Nephron (organoid): Measurements from ENCODE around the gene TNFRSF6B.

Source experiments
- H3K27ac Mint-ChIP-seq, 3 experiments: 2 replicates each; pipeline ENCODE4 v1.8.0; 2020; ENCODE audit warnings: mixed read lengths in 3 of 3, mild to moderate bottlenecking in 2 of 3, moderate library complexity in 1 of 3
- H3K27me3 Mint-ChIP-seq: 2 replicates; pipeline ENCODE4 v1.8.0; 2021; ENCODE audit warnings: low read depth, mild to moderate bottlenecking, moderate library complexity, mixed read lengths
- H3K36me3 Mint-ChIP-seq: 2 replicates; pipeline ENCODE4 v1.8.0; 2020; ENCODE audit warnings: low read depth, mixed read lengths
- H3K4me1 Mint-ChIP-seq: 2 replicates; pipeline ENCODE4 v1.8.0; 2020; ENCODE audit warnings: mixed read lengths
- H3K4me3 Mint-ChIP-seq, 3 experiments: 2 replicates each; pipeline ENCODE4 v1.8.0; 2020; ENCODE audit warnings: mild to moderate bottlenecking in 3 of 3, mixed read lengths in 3 of 3, moderate library complexity in 2 of 3
- H3K9me3 Mint-ChIP-seq: 2 replicates; pipeline ENCODE4 v1.8.0; 2020; ENCODE audit warnings: mixed read lengths
- CTCF ChIP-seq, 3 experiments: fragments of 200-600 bp; sonication (generic); IDR thresholded peaks; one replicate each; pipeline ENCODE4 v1.5.0; 2021; ENCODE audit warnings: antibody characterized with exemption in 3 of 3; ENCODE audit not compliant: unreplicated experiment in 3 of 3

Gene TNFRSF6B

GRCh38 chr20:63747622-63748069 is 51.2 kb downstream of the TNFRSF6B start:
- Mint-ChIP-seq H3K4me1 (peaks cover 4% of the 10 kb centered on the region), H3K9me3 (no peaks in the 10 kb centered on the region), H3K27ac (no peak overlapping the region), H3K27me3 (no peaks in the 10 kb centered on the region), H3K36me3 (peaks cover 24% of the 10 kb centered on the region), H3K4me3 (no peak overlapping the region)
- no peak for TF ChIP-seq CTCF (IDR thresholded peaks at IDR 0.05; ENCODE audit: unreplicated experiment in 3 of 3)
